ENCODE results near the gene KRTAP5-8.

DNA sequence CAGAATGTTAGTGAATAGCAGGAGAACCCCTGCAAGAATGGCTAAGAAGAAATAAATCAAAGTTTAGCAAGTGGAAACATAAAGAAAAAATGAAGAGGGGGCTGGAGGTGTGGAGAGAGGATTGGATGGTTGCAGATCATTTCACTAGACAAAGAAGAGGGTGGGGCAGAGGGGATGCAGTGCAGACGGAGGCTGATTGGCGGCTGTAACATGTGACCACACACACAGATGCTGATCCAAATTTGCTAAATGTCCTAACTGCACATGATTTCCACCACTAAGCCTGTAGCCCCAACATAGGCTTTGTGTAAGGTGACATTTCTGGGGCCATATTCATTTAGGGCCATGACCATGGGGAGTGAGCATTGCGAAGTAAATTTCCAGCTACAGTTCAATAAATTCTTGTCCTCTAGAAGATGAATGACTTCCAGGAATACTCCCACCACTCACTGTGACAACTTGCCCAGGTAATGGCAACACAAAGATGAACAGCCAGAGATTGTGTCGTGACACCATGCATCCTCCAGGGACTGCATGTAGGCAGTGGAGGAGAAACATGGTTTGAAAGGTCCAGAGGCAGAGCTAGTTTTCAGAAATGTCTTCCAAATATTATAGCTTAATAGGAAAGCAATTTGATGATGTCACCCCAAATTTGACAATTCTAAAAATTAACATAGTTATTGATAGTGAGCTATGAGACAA lies 38.0 kb downstream of the KRTAP5-8 start:
- TF ChIP-seq POLR2A (IDR thresholded peaks at IDR 0.05), result no peak
- TF ChIP-seq, protein P1, sequence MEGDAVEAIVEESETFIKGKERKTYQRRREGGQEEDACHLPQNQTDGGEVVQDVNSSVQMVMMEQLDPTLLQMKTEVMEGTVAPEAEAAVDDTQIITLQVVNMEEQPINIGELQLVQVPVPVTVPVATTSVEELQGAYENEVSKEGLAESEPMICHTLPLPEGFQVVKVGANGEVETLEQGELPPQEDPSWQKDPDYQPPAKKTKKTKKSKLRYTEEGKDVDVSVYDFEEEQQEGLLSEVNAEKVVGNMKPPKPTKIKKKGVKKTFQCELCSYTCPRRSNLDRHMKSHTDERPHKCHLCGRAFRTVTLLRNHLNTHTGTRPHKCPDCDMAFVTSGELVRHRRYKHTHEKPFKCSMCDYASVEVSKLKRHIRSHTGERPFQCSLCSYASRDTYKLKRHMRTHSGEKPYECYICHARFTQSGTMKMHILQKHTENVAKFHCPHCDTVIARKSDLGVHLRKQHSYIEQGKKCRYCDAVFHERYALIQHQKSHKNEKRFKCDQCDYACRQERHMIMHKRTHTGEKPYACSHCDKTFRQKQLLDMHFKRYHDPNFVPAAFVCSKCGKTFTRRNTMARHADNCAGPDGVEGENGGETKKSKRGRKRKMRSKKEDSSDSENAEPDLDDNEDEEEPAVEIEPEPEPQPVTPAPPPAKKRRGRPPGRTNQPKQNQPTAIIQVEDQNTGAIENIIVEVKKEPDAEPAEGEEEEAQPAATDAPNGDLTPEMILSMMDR (IDR thresholded peaks at IDR 0.05 in 4 of 5, conservative IDR thresholded peaks at IDR 0.05 in 1 of 5), result no peak

Measured in gastrocnemius medialis (tissue), 4 donors.